ENCODE data around the gene LIF. TPM values are rescaled to one million over a fixed set of nuclear protein-coding genes. Genes with fewer than 3 reads are reported as not detected.
A peak's percentile ranks its signal among the peaks of the same experiment; 100 is the strongest.

LIF gene
- total and polyA plus RNA-seq, 2 donors (not counting 3 experiments of a cell fraction or from before 2014, with no cell fraction given): 0.12 to 0.27 TPM

GRCh38 chr22:30192427-30192826 is 54.1 kb downstream of the LIF start:
- dilution Hi-C loops (cut with MboI; ENCODE audit: extremely low pct_ligation_motif_present, low sequenced_read_pairs) (no loop called here), intact Hi-C loops (cut with micrococcal nuclease) (no loop called here)
- Histone ChIP-seq H3K36me3 (ENCODE audit: control insufficient read depth in 2 of 2, extremely low read depth in 1 of 2, insufficient read depth in 2 of 2, low read length in 2 of 2) (no peaks in the 10 kb centered on the region), H4K20me1 (replicated peaks; ENCODE audit: control insufficient read depth, extremely low read depth, insufficient read depth, low read length) (no peaks in the 10 kb centered on the region), H3K27me3 (ENCODE audit: control insufficient read depth in 2 of 2, insufficient read depth in 2 of 2, low read length in 2 of 2) (no peaks in the 10 kb centered on the region), H3K9me3 (replicated peaks; ENCODE audit: control insufficient read depth, insufficient read depth, low read length) (no peaks in the 10 kb centered on the region), H3K4me2 (ENCODE audit: insufficient read depth, low read length) (peak overlapping the region; percentile 39), H3K79me2 (ENCODE audit: control insufficient read depth, insufficient read depth, low read length) (no peaks in the 10 kb centered on the region), H2AFZ (ENCODE audit: low read depth, low read length) (peak overlapping the region; percentile 42), H3K9me1 (replicated peaks; ENCODE audit: control insufficient read depth, extremely low read depth, insufficient read depth, low read length) (no peaks in the 10 kb centered on the region), H3K4me1 (ENCODE audit: control insufficient read depth, extremely low read depth, insufficient read depth, low read length) (peaks cover 44% of the 10 kb centered on the region), H3K27ac (ENCODE audit: insufficient read depth, low read depth, low read length) (peak overlapping the region; percentile 27), H3K9ac (replicated peaks; ENCODE audit: extremely low read depth, insufficient read depth, low read length) (no peak overlapping the region), H3K4me3 (replicated peaks in 1 of 3; ENCODE audit: insufficient read depth in 1 of 3, low read depth in 1 of 3, low read length in 3 of 3) (no peak overlapping the region)
- DNase-seq (ENCODE audit: low read depth, low spot score): peak; percentile 47
- POLR2A ChIA-PET: no interaction called here
- CTCF ChIA-PET: no interaction called here
- no peak for TF ChIP-seq MAX (IDR thresholded peaks at IDR 0.05; ENCODE audit: insufficient read depth, insufficient read length)
- no peak for TF ChIP-seq CTCF (IDR thresholded peaks at IDR 0.05; ENCODE audit: extremely low read depth in 1 of 2, insufficient read depth in 1 of 2, low read depth in 1 of 2, low read length in 2 of 2)
- no peak for TF ChIP-seq EZH2 (IDR thresholded peaks at IDR 0.05; ENCODE audit: borderline replicate concordance, low read depth, low read length, severe bottlenecking)
- no peak for TF ChIP-seq MYC (IDR thresholded peaks at IDR 0.05; ENCODE audit: low read depth, low read length)
- peak; percentile 50 for TF ChIP-seq FOS (IDR thresholded peaks at IDR 0.05; ENCODE audit: borderline replicate concordance, insufficient read depth, low read length)
- FAIRE-seq: peak; percentile 88
- BruUV-seq (replicated peaks): no TSS peak
